Fibroblast of lung (primary cell): ENCODE results near the gene TP53BP1. TPM values are rescaled to one million over a fixed set of nuclear protein-coding genes. Genes with fewer than 3 reads are reported as not detected.
A peak's percentile ranks its signal among the peaks of the same experiment; 100 is the strongest.

ENCODE experiments used
- DNase-seq, 2 donors: peaks; one replicate each; pipeline versions ENCODE4 v3.0.0 to v3.0.0-alpha.2; 2010; ENCODE audit warnings: low read depth in 2 of 2
- H2AFZ ChIP-seq: 2 replicates; pipeline ENCODE4 v1.5.1; 2012; ENCODE audit warnings: low read length, control low read depth, inconsistent platforms
- H3K27ac ChIP-seq: 2 replicates; pipeline ENCODE4 v1.5.1; 2011; ENCODE audit warnings: low read length, control low read depth; ENCODE audit not compliant: insufficient read depth
- H3K27me3 ChIP-seq: 2 replicates; pipeline ENCODE4 v1.5.1; 2011; ENCODE audit warnings: mild to moderate bottlenecking, low read length; ENCODE audit not compliant: control insufficient read depth, insufficient read depth
- H3K36me3 ChIP-seq: 2 replicates; pipeline ENCODE4 v1.5.1; 2011; ENCODE audit warnings: low read length; ENCODE audit not compliant: control insufficient read depth, insufficient read depth
- H3K4me1 ChIP-seq: 2 replicates; pipeline ENCODE4 v1.5.1; 2011; ENCODE audit warnings: low read length; ENCODE audit not compliant: control insufficient read depth, insufficient read depth; ENCODE audit errors: extremely low read depth
- H3K4me2 ChIP-seq: 2 replicates; pipeline ENCODE4 v1.5.1; 2011; ENCODE audit warnings: low read length, control low read depth; ENCODE audit not compliant: insufficient read depth; ENCODE audit errors: extremely low read depth
- H3K4me3 ChIP-seq, 4 experiments: fragments of 200-600 bp in 1 of 4; sonication (generic) in 1 of 4; replicated peaks in 1 of 4; 2 replicates each; pipeline ENCODE4 v1.5.1; 2011 to 2016; ENCODE audit warnings: low read length in 4 of 4, low read depth in 3 of 4, mild to moderate bottlenecking in 3 of 4, control low read depth in 2 of 4, inconsistent platforms in 1 of 4, mixed read lengths in 1 of 4; ENCODE audit not compliant: insufficient read depth in 1 of 4; ENCODE audit errors: control extremely low read depth in 1 of 4
- H3K79me2 ChIP-seq: 2 replicates; pipeline ENCODE4 v1.5.1; 2012; ENCODE audit warnings: mild to moderate bottlenecking, low read length, inconsistent platforms; ENCODE audit not compliant: control insufficient read depth, insufficient read depth
- H3K9ac ChIP-seq: 2 replicates; pipeline ENCODE4 v1.5.1; 2011; ENCODE audit warnings: mild to moderate bottlenecking, low read length, control low read depth; ENCODE audit not compliant: insufficient read depth
- H3K9me3 ChIP-seq: 2 replicates; pipeline ENCODE4 v1.5.1; 2012; ENCODE audit warnings: low read depth, low read length; ENCODE audit not compliant: control insufficient read depth, insufficient read depth
- H4K20me1 ChIP-seq: 2 replicates; pipeline ENCODE4 v1.5.1; 2011; ENCODE audit warnings: low read length; ENCODE audit not compliant: control insufficient read depth, insufficient read depth; ENCODE audit errors: extremely low read depth
- EZH2 ChIP-seq: IDR thresholded peaks from 2 replicates; pipeline ENCODE4 v1.5.1; 2012; ENCODE audit warnings: low read length, control low read depth, mild to moderate bottlenecking; ENCODE audit errors: missing control alignments
- polyA plus RNA-seq, 2 donors: library from polyadenylated mRNA; depleted of rRNA in 1 of 2; stranded (reverse) in 1 of 2; unstranded in 1 of 2; fragments of >200 nt; gene quantifications; 2 replicates each; pipeline ENCODE4 v1.2.1, GENCODE V29; 2011 to 2012; ENCODE audit warnings: missing spikeins in 1 of 2
- total RNA-seq: library from RNA; depleted of rRNA; stranded (reverse); fragments of >200 nt; gene quantifications from 2 replicates; pipeline ENCODE4 v1.2.1, GENCODE V29; 2014
- TF ChIP-seq, protein P1 (sequence below), 2 donors: IDR thresholded peaks in 1 of 2; conservative IDR thresholded peaks in 1 of 2; 1 replicate in 1 of 2; 2 replicates in 1 of 2; pipeline ENCODE4 v1.5.1; 2011 to 2012; ENCODE audit warnings: low read length in 2 of 2, control low read depth in 1 of 2, inconsistent platforms in 1 of 2, low read depth in 1 of 2, mild to moderate bottlenecking in 1 of 2

TP53BP1 gene
- total and polyA plus RNA-seq, 2 donors (not counting 1 experiment from before 2014, with no cell fraction given) = 38.8 to 132 TPM

DNA sequence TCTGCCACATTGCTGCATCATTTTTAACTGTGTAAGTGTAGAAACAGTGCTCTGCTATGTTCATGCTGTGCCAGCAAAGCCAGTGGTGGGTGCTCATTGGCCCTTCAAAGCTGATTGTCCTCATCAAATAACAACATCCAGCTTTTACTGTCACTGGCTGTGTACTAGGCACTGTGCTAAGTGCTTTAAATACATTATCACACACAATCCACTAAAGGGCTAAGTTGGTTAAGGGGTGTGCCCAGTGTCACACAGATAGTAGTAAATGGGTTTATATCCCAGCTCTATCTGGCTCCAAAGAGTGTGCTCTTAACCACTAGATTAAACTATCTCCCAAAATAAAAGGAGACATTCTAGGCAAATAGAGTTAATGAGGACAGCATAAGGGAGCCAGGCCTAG lies 114.4 kb downstream of the TP53BP1 start:
- no peak overlapping the region for H3K4me3 ChIP-seq
- H3K4me2 ChIP-seq = no peak overlapping the region
- no peaks in the 10 kb centered on the region for H3K79me2 ChIP-seq
- no peaks in the 10 kb centered on the region for H3K4me1 ChIP-seq
- H2AFZ ChIP-seq = no peak overlapping the region
- H3K36me3 ChIP-seq = no peaks in the 10 kb centered on the region
- H4K20me1 ChIP-seq = no peaks in the 10 kb centered on the region
- TF ChIP-seq EZH2 = no peak
- TF ChIP-seq, protein P1, sequence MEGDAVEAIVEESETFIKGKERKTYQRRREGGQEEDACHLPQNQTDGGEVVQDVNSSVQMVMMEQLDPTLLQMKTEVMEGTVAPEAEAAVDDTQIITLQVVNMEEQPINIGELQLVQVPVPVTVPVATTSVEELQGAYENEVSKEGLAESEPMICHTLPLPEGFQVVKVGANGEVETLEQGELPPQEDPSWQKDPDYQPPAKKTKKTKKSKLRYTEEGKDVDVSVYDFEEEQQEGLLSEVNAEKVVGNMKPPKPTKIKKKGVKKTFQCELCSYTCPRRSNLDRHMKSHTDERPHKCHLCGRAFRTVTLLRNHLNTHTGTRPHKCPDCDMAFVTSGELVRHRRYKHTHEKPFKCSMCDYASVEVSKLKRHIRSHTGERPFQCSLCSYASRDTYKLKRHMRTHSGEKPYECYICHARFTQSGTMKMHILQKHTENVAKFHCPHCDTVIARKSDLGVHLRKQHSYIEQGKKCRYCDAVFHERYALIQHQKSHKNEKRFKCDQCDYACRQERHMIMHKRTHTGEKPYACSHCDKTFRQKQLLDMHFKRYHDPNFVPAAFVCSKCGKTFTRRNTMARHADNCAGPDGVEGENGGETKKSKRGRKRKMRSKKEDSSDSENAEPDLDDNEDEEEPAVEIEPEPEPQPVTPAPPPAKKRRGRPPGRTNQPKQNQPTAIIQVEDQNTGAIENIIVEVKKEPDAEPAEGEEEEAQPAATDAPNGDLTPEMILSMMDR (conservative IDR thresholded peaks at IDR 0.05 in 1 of 2, IDR thresholded peaks at IDR 0.05 in 1 of 2; ENCODE audit: low read depth in 1 of 2, low read length in 2 of 2) = no peak
- no peak overlapping the region for H3K9ac ChIP-seq
- no peak overlapping the region for H3K27ac ChIP-seq
- no peaks in the 10 kb centered on the region for H3K9me3 ChIP-seq
- DNase-seq = no peak
- no peaks in the 10 kb centered on the region for H3K27me3 ChIP-seq

DNA sequence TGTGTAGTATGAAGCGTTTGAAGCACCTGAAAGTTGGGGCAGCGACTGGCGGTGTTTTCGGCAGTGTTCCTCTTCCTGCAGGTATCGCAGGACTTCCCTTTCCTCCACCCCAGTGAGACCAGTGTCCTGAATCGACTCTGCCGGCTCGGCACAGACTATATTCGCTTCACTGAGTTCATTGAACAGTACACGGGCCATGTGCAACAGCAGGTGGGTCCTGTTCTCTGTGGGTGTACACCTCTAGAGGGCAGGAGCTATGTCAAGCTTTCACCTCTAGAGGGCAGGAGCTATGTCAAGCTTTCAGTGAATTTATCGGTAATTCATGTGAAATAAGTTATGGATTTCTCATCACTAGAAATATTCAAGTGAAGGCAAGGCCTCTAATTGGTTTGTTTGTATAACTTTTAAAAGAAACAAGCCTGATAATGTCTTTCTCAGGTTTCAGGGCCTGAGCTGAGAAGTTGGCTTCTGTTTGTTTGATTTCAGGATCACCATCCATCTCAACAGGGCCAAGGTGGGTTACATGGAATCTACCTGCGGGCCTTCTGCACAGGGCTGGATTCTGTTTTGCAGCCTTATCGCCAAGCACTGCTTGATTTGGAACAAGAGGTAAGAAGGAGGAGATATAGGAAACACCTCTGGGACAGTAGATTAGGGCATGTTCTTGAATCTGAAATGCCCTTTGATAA lies 116.8 kb downstream of the TP53BP1 start:
- peaks cover 2% of the 10 kb centered on the region for H3K4me1 ChIP-seq
- H3K4me3 ChIP-seq = no peak overlapping the region
- no peaks in the 10 kb centered on the region for H3K9me3 ChIP-seq
- no peak overlapping the region for H3K4me2 ChIP-seq
- no peak overlapping the region for H2AFZ ChIP-seq
- TF ChIP-seq, protein P1 (conservative IDR thresholded peaks at IDR 0.05 in 1 of 2, IDR thresholded peaks at IDR 0.05 in 1 of 2; ENCODE audit: low read depth in 1 of 2, low read length in 2 of 2) = peak; percentile 65 to 84
- no peak for TF ChIP-seq EZH2
- H4K20me1 ChIP-seq = no peaks in the 10 kb centered on the region
- no peaks in the 10 kb centered on the region for H3K27me3 ChIP-seq
- no peak overlapping the region for H3K27ac ChIP-seq
- peaks cover 6% of the 10 kb centered on the region for H3K79me2 ChIP-seq
- H3K9ac ChIP-seq = no peak overlapping the region
- no peaks in the 10 kb centered on the region for H3K36me3 ChIP-seq
- DNase-seq = peak; percentile 17 to 39

DNA sequence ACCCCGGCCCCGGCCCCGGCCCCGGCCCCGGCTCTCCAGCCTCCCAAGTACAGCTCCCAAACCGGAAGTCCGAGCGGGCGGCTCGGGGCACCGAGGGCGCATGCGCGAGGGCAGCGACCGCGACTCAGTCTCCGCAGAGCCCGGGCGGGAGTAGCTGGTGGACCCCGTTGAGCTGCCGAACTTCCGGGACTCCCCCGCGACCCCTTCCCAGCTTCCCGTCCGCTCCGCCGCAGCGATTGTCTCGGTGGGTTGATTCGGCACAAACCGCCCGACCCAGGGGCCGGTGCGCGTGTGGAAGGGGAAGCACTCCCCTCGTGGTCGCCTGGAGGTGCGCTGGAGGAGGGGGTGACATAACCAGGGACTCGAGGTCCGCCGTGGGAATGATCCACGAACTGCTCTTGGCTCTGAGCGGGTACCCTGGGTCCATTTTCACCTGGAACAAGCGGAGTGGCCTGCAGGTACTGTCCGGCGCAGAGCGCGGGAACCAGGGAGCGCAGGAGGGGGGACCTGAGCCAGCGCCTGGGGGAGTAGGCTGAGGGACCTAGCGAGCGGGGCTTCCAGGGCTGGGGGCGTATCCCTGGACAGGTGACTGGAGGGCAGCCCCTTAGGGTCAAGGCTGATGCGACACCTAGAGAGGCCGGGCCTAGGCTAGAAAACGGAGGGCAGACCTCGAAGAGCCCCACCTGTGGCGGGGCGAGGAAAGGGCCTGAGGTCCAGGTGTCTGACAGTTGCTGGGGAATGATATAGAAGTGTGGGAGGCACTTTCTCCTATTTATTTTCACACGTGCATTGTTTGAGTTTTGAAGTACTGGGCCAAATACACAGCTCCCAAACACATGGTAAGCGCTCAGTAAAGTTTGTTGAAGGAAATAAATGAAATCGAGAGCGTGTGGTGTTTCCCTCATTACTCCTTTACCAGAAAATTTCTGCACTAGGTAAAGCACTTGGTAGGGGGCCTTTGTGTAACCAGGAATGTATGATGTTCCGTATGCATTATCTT lies 121.7 kb downstream of the TP53BP1 start, which contains the start of the genes TUBGCP4 and ZSCAN29:
TUBGCP4 (plus strand) TSS at position 127 of the 1,000 bp plus-strand sequence; CDS start at position 381, 254 bp downstream.
ZSCAN29 (minus strand) TSS at position 69 of the 1,000 bp plus-strand sequence. CDS start 1,130 bp downstream, outside the sequence.
- Histone ChIP-seq H4K20me1 (no peaks in the 10 kb centered on the region), H3K79me2 (peaks cover 18% of the 10 kb centered on the region), H3K4me1 (peaks cover 7% of the 10 kb centered on the region), H3K4me3 (peak within 1 kb of the TSS; percentile 64 to 89 (median 74)), H3K9ac (peak within 1 kb of the TSS; percentile 76), H2AFZ (peak within 1 kb of the TSS; percentile 96), H3K9me3 (no peaks in the 10 kb centered on the region), H3K4me2 (peak within 1 kb of the TSS; percentile 94), H3K36me3 (no peaks in the 10 kb centered on the region), H3K27ac (peak within 1 kb of the TSS; percentile 62), H3K27me3 (no peaks in the 10 kb centered on the region)
- TF ChIP-seq EZH2 = no peak
- TF ChIP-seq, protein P1 (conservative IDR thresholded peaks at IDR 0.05 in 1 of 2, IDR thresholded peaks at IDR 0.05 in 1 of 2; ENCODE audit: low read depth in 1 of 2, low read length in 2 of 2) = peak; percentile 16 to 25
- peak; percentile 63 to 71 for DNase-seq
